Transverse colon (tissue), 4 donors: ENCODE data around the gene NEK6. TPM values are rescaled to one million over a fixed set of nuclear protein-coding genes. Genes with fewer than 3 reads are reported as not detected.

Source experiments
- DNase-seq: peaks from one replicate; pipeline ENCODE4 v3.0.0-alpha.2; 2019
- H3K27ac ChIP-seq, 4 donors: fragments of 200-600 bp; sonication (generic); 2 replicates each; pipeline ENCODE4 v1.5.1; 2016 to 2018; ENCODE audit warnings: inconsistent platforms in 4 of 4
- H3K27me3 ChIP-seq: fragments of 200-600 bp; sonication (generic); 2 replicates; pipeline ENCODE4 v1.5.1; 2017; ENCODE audit warnings: inconsistent platforms
- H3K36me3 ChIP-seq, 4 donors: fragments of 200-600 bp; sonication (generic); 2 replicates each; pipeline ENCODE4 v1.5.1; 2017 to 2019; ENCODE audit warnings: inconsistent platforms in 4 of 4
- H3K4me1 ChIP-seq, 4 donors: fragments of 200-600 bp; sonication (generic); 2 replicates each; pipeline ENCODE4 v1.5.1; 2017 to 2020; ENCODE audit warnings: inconsistent platforms in 4 of 4
- H3K4me3 ChIP-seq, 4 donors: fragments of 200-600 bp; sonication (generic); 1 replicate in 1 of 4; 2 replicates in 3 of 4; pipeline versions ENCODE4 v1.5.1 to v1.6.1; 2017 to 2019; ENCODE audit warnings: inconsistent platforms in 4 of 4
- H3K9me3 ChIP-seq, 2 donors: fragments of 200-600 bp; sonication (generic); 2 replicates each; pipeline ENCODE4 v1.5.1; 2017 to 2019; ENCODE audit warnings: inconsistent platforms in 2 of 2
- CTCF ChIP-seq, 5 experiments: fragments of 200-600 bp in 3 of 5; fragments of 450-650 bp in 2 of 5; sonication (generic) in 3 of 5; IDR thresholded peaks; 1 replicate in 2 of 5; 2 replicates in 3 of 5; pipeline ENCODE4 v1.5.1; 2016 to 2017; ENCODE audit warnings: antibody characterized with exemption in 5 of 5, inconsistent platforms in 3 of 5, mild to moderate bottlenecking in 2 of 5, moderate library complexity in 1 of 5
- EP300 ChIP-seq: sonication (generic); formaldehyde crosslinking; IDR thresholded peaks from one replicate; pipeline ENCODE4 v1.6.1; 2017; ENCODE audit warnings: antibody characterized with exemption, low read depth
- POLR2A ChIP-seq: fragments of 450-650 bp; IDR thresholded peaks from one replicate; pipeline ENCODE4 v1.6.1; 2016; ENCODE audit warnings: antibody characterized with exemption, mild to moderate bottlenecking, moderate library complexity
- POLR2AphosphoS5 ChIP-seq, 3 donors: sonication (generic); formaldehyde crosslinking; IDR thresholded peaks; one replicate each; pipeline ENCODE4 v1.6.1; 2016; ENCODE audit warnings: antibody characterized with exemption in 3 of 3
- WGBS, 2 donors: methylation state at CpG; one replicate each; pipeline ENCODE4 v1.1.5; 2018; ENCODE audit warnings: low coverage in 1 of 2; 5-methylcytosine and 5-hydroxymethylcytosine counted together
- in situ Hi-C, 4 donors: fragments of 200-750 bp; cut with MboI; loops; one replicate each; pipeline versions ENCODE4 v1.15.0 to v1.15.1; 2017; ENCODE audit warnings: low sequenced_read_pairs in 3 of 4, low pct_ligation_motif_present in 1 of 4, low pct_unique_long_range_greater_than_20kb in 1 of 4
- intact Hi-C: fragments of 100-400 bp; cut with DNase I; formaldehyde crosslinking; loops from one replicate; pipeline ENCODE4 v1.15.1; 2023; ENCODE audit warnings: low total_unique reads
- total RNA-seq, 4 donors: library from RNA; depleted of rRNA; stranded (reverse); fragments of >200 nt; gene quantifications; one replicate each; pipeline ENCODE4 v1.1.0, GENCODE V29; 2016

Gene NEK6
- total RNA-seq, 4 donors from 2014 or later, result 12.3 to 31.1 (median 21.6) TPM

GRCh38 chr9:124274226-124274625 lies 16.5 kb downstream of the NEK6 start:
- no peak for TF ChIP-seq POLR2A
- no peak for TF ChIP-seq POLR2AphosphoS5 (IDR thresholded peaks at IDR 0.05)
- no peak for TF ChIP-seq EP300
- no peak for TF ChIP-seq CTCF (IDR thresholded peaks at IDR 0.05)
- Histone ChIP-seq H3K27me3 (no peaks in the 10 kb centered on the region), H3K9me3 (no peaks in the 10 kb centered on the region), H3K27ac (peak overlapping the region in 3 of 4 donors; percentile 73 to 80 (median 75)), H3K4me3 (no peak overlapping the region), H3K4me1 (peaks cover 31 to 60% (median 48%) of the 10 kb centered on the region in 4 donors), H3K36me3 (no peaks in the 10 kb centered on the region)
- WGBS, 2 donors, result 84% methylated on average over 6 of the region's 6 CpGs; no CpG with 5 or more reads in 1 of the 2 donors
- in situ Hi-C loops (no loop called here), intact Hi-C loops (no loop called here)
- no peak for DNase-seq

GRCh38 chr9:124274738-124275137 lies 17.0 kb downstream of the NEK6 start:
- Histone ChIP-seq H3K36me3 (no peaks in the 10 kb centered on the region), H3K27me3 (no peaks in the 10 kb centered on the region), H3K4me1 (peaks cover 30 to 61% (median 49%) of the 10 kb centered on the region in 4 donors), H3K9me3 (no peaks in the 10 kb centered on the region), H3K27ac (no peak overlapping the region), H3K4me3 (no peak overlapping the region)
- intact Hi-C loops, result no loop called here
- in situ Hi-C loops, result no loop called here
- no peak for TF ChIP-seq POLR2AphosphoS5 (IDR thresholded peaks at IDR 0.05)
- TF ChIP-seq CTCF (IDR thresholded peaks at IDR 0.05), result no peak
- TF ChIP-seq POLR2A, result no peak
- TF ChIP-seq EP300, result no peak
- no peak for DNase-seq
- WGBS, 2 donors, result 85 to 100% methylated on average over 2 to 7 of the region's 7 CpGs

GRCh38 chr9:124277420-124277819 lies 19.7 kb downstream of the NEK6 start:
- no peaks in the 10 kb centered on the region for H3K9me3 ChIP-seq
- in situ Hi-C loops (no loop called here), intact Hi-C loops (no loop called here)
- no peaks in the 10 kb centered on the region for H3K36me3 ChIP-seq
- no peaks in the 10 kb centered on the region for H3K27me3 ChIP-seq
- H3K4me3 ChIP-seq, result no peak overlapping the region
- no peak for TF ChIP-seq EP300
- TF ChIP-seq POLR2AphosphoS5 (IDR thresholded peaks at IDR 0.05), result no peak
- TF ChIP-seq POLR2A, result no peak
- H3K4me1 ChIP-seq, result peaks cover 28 to 61% (median 49%) of the 10 kb centered on the region in 4 donors
- WGBS, 2 donors, result 60 to 81% methylated on average over 1 to 17 of the region's 17 CpGs
- DNase-seq, result no peak
- H3K27ac ChIP-seq, result no peak overlapping the region

- WGBS, 2 donors, result 82 to 83% methylated on average over 4 to 18 of the region's 18 CpGs
Observed at GRCh38 chr9:124278054-124278540, 20.3 kb downstream of the NEK6 start.

More at GRCh38 chr9:124278054-124278540, 20.3 kb downstream of the NEK6 start:
- no peak for TF ChIP-seq POLR2AphosphoS5 (IDR thresholded peaks at IDR 0.05)
- TF ChIP-seq POLR2A, result no peak
- no peak for TF ChIP-seq CTCF (IDR thresholded peaks at IDR 0.05)
- no peak for TF ChIP-seq EP300
- in situ Hi-C loops (no loop called here), intact Hi-C loops (no loop called here)
- Histone ChIP-seq H3K36me3 (no peaks in the 10 kb centered on the region), H3K27me3 (no peaks in the 10 kb centered on the region), H3K9me3 (no peaks in the 10 kb centered on the region), H3K4me1 (peaks cover 33 to 61% (median 49%) of the 10 kb centered on the region in 4 donors), H3K4me3 (no peak overlapping the region), H3K27ac (no peak overlapping the region)
- DNase-seq, result no peak
